Mesothelial cell of epicardium (in vitro differentiated cells): ENCODE measurements around the gene TUBD1. TPM values are rescaled to one million over a fixed set of nuclear protein-coding genes. Genes with fewer than 3 reads are reported as not detected.

Experiments used
- DNase-seq, 2 experiments: peaks; one replicate each; pipeline ENCODE4 v3.0.0; 2021; ENCODE audit warnings: low spot score in 2 of 2; ENCODE audit not compliant: unreplicated experiment in 2 of 2
- H3K27ac Mint-ChIP-seq: 2 replicates; pipeline ENCODE4 v1.8.0; 2021; ENCODE audit warnings: mixed read lengths
- H3K27me3 Mint-ChIP-seq: 2 replicates; pipeline ENCODE4 v1.8.0; 2021; ENCODE audit warnings: low read depth, mixed read lengths
- H3K36me3 Mint-ChIP-seq: 2 replicates; pipeline ENCODE4 v1.8.0; 2021; ENCODE audit warnings: mixed read lengths
- H3K4me1 Mint-ChIP-seq: 2 replicates; pipeline ENCODE4 v1.8.0; 2021; ENCODE audit warnings: mixed read lengths
- H3K4me3 Mint-ChIP-seq: 2 replicates; pipeline ENCODE4 v1.8.0; 2021; ENCODE audit warnings: mild to moderate bottlenecking, moderate library complexity, mixed read lengths
- H3K9me3 Mint-ChIP-seq: 2 replicates; pipeline ENCODE4 v1.8.0; 2021; ENCODE audit warnings: mixed read lengths
- CTCF ChIP-seq: fragments of 200-600 bp; sonication (generic); IDR thresholded peaks from one replicate; pipeline ENCODE4 v1.5.0; 2021; ENCODE audit warnings: antibody characterized with exemption; ENCODE audit not compliant: unreplicated experiment
- total RNA-seq: library from RNA; stranded (reverse); gene quantifications from 3 replicates; pipeline ENCODE4 v1.2.1, GENCODE V29; 2021

The TUBD1 gene
- total RNA-seq, 1 donor from 2014 or later, result 13.0 TPM

- Mint-ChIP-seq H3K36me3 (peaks cover 7% of the 10 kb centered on the region), H3K27me3 (no peaks in the 10 kb centered on the region), H3K4me3 (no peak overlapping the region), H3K27ac (peak overlapping the region; percentile 67), H3K4me1 (peaks cover 48% of the 10 kb centered on the region), H3K9me3 (no peaks in the 10 kb centered on the region)
- TF ChIP-seq CTCF, result no peak
- DNase-seq, result no peak
Measured at GRCh38 chr17:59825533-59826322, 67.0 kb downstream of the TUBD1 start.

- TF ChIP-seq CTCF, result no peak
- DNase-seq, result no peak
- no peak overlapping the region for H3K4me3 Mint-ChIP-seq
- H3K4me1 Mint-ChIP-seq, result peaks cover 13% of the 10 kb centered on the region
- no peaks in the 10 kb centered on the region for H3K27me3 Mint-ChIP-seq
- no peaks in the 10 kb centered on the region for H3K9me3 Mint-ChIP-seq
- peak overlapping the region; percentile 0 for H3K27ac Mint-ChIP-seq
- peaks cover 13% of the 10 kb centered on the region for H3K36me3 Mint-ChIP-seq
Measured at GRCh38 chr17:59815965-59816364, 76.8 kb downstream of the TUBD1 start.

- H3K9me3 Mint-ChIP-seq, result no peaks in the 10 kb centered on the region
- H3K4me1 Mint-ChIP-seq, result peaks cover 10% of the 10 kb centered on the region
- no peak for DNase-seq
- peak overlapping the region; percentile 84 for H3K27ac Mint-ChIP-seq
- no peaks in the 10 kb centered on the region for H3K27me3 Mint-ChIP-seq
- TF ChIP-seq CTCF, result no peak
- no peak overlapping the region for H3K4me3 Mint-ChIP-seq
- peaks cover 9% of the 10 kb centered on the region for H3K36me3 Mint-ChIP-seq
Measured at GRCh38 chr17:59814685-59815084, 78.1 kb downstream of the TUBD1 start.

GRCh38 chr17:59814276-59814675, 78.5 kb downstream of the TUBD1 start:
- Mint-ChIP-seq H3K27me3 (no peaks in the 10 kb centered on the region), H3K9me3 (no peaks in the 10 kb centered on the region), H3K4me1 (peaks cover 10% of the 10 kb centered on the region), H3K36me3 (peaks cover 9% of the 10 kb centered on the region), H3K4me3 (no peak overlapping the region), H3K27ac (peak overlapping the region; percentile 84)
- no peak for TF ChIP-seq CTCF
- DNase-seq, result no peak

GRCh38 chr17:59812139-59812538, 80.6 kb downstream of the TUBD1 start:
- DNase-seq, result no peak
- Mint-ChIP-seq H3K27me3 (no peaks in the 10 kb centered on the region), H3K9me3 (no peaks in the 10 kb centered on the region), H3K4me3 (no peak overlapping the region), H3K27ac (peak overlapping the region; percentile 22), H3K36me3 (peaks cover 11% of the 10 kb centered on the region), H3K4me1 (peaks cover 12% of the 10 kb centered on the region)
- no peak for TF ChIP-seq CTCF

- H3K27me3 Mint-ChIP-seq, result no peaks in the 10 kb centered on the region
- H3K4me1 Mint-ChIP-seq, result peaks cover 12% of the 10 kb centered on the region
- peaks cover 11% of the 10 kb centered on the region for H3K36me3 Mint-ChIP-seq
- H3K27ac Mint-ChIP-seq, result peak overlapping the region; percentile 59
- H3K9me3 Mint-ChIP-seq, result no peaks in the 10 kb centered on the region
- no peak for DNase-seq
- TF ChIP-seq CTCF, result no peak
- H3K4me3 Mint-ChIP-seq, result no peak overlapping the region
Measured at GRCh38 chr17:59811209-59811608, 81.5 kb downstream of the TUBD1 start.
